ENCODE data around the gene TET3. TPM values are rescaled to one million over a fixed set of nuclear protein-coding genes. Genes with fewer than 3 reads are reported as not detected.
A peak's percentile ranks its signal among the peaks of the same experiment; 100 is the strongest.

Gene TET3
- total RNA-seq, 2 donors from 2014 or later: 23.5 to 26.3 TPM

DNA sequence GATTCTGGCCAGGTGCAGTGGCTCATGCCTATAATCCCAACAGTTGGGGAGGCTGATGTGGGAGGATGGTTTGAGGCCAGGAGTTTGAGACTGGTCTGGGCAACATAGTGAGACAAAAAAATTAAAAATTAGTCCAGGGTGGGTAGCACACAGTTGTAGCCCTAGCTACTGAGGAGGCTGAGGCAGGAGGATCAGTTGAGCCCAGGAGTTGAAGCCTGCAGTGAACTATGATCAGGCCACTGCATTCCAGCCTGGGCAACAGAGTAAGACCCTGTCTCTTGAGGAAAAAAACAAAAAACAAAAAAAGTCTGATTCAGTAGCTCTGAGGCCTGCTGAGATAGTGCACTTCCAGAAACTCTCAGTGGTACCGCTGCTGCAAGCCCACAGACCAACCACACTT is 7.9 kb upstream of the TET3 start:
- peaks cover 48% of the 10 kb centered on the region for H3K27me3 Mint-ChIP-seq (ENCODE audit: insufficient read depth)
- 90 to 100% methylated on average over 1 of the region's 1 CpG for WGBS, 2 experiments (ENCODE audit: insufficient coverage in 1 of 2, insufficient read length in 1 of 2)
- H3K4me3 Mint-ChIP-seq: no peak overlapping the region
- no peak overlapping the region for H3K27ac Mint-ChIP-seq
- TF ChIP-seq CTCF (conservative IDR thresholded peaks at IDR 0.05): no peak
- H3K4me1 Mint-ChIP-seq: peaks cover 12% of the 10 kb centered on the region
- no peaks in the 10 kb centered on the region for H3K9me3 Mint-ChIP-seq
- Histone ChIP-seq H3K9me3 (ENCODE audit: control insufficient read depth, low read length) (no peaks in the 10 kb centered on the region), H3K4me1 (ENCODE audit: control insufficient read depth, insufficient read depth, low read length) (no peaks in the 10 kb centered on the region), H3K9ac (ENCODE audit: extremely low read depth, low read length, poor library complexity, severe bottlenecking) (no peak overlapping the region), H3K36me3 (ENCODE audit: control insufficient read depth, insufficient read depth, low read length) (no peaks in the 10 kb centered on the region), H3K27me3 (ENCODE audit: control insufficient read depth, insufficient read depth, low read length, poor library complexity, severe bottlenecking) (no peaks in the 10 kb centered on the region), H3K27ac (ENCODE audit: low read depth, low read length) (no peak overlapping the region), H3K4me3 (ENCODE audit: low read length) (no peak overlapping the region)
- H3K36me3 Mint-ChIP-seq (ENCODE audit: low read depth): no peaks in the 10 kb centered on the region
- no peak for DNase-seq

- 99 to 100% methylated on average over 2 of the region's 2 CpGs for WGBS, 2 experiments (ENCODE audit: insufficient coverage in 1 of 2, insufficient read length in 1 of 2)
- Histone ChIP-seq H3K9me3 (ENCODE audit: control insufficient read depth, low read length) (no peaks in the 10 kb centered on the region), H3K9ac (ENCODE audit: extremely low read depth, low read length, poor library complexity, severe bottlenecking) (no peak overlapping the region), H3K4me1 (ENCODE audit: control insufficient read depth, insufficient read depth, low read length) (no peaks in the 10 kb centered on the region), H3K4me3 (ENCODE audit: low read length) (no peak overlapping the region), H3K27ac (ENCODE audit: low read depth, low read length) (no peak overlapping the region), H3K36me3 (ENCODE audit: control insufficient read depth, insufficient read depth, low read length) (no peaks in the 10 kb centered on the region), H3K27me3 (ENCODE audit: control insufficient read depth, insufficient read depth, low read length, poor library complexity, severe bottlenecking) (peaks cover under 1% of the 10 kb centered on the region)
- Mint-ChIP-seq H3K4me1 (peaks cover 16% of the 10 kb centered on the region), H3K4me3 (no peak overlapping the region), H3K27me3 (ENCODE audit: insufficient read depth) (peaks cover 54% of the 10 kb centered on the region), H3K9me3 (no peaks in the 10 kb centered on the region), H3K27ac (no peak overlapping the region), H3K36me3 (ENCODE audit: low read depth) (no peaks in the 10 kb centered on the region)
- DNase-seq: no peak
- TF ChIP-seq CTCF (conservative IDR thresholded peaks at IDR 0.05): no peak
Observed at GRCh38 chr2:73977466-73977865, 7.2 kb upstream of the TET3 start.

- Histone ChIP-seq H3K27ac (ENCODE audit: low read depth, low read length) (no peak overlapping the region), H3K36me3 (ENCODE audit: control insufficient read depth, insufficient read depth, low read length) (no peaks in the 10 kb centered on the region), H3K9ac (ENCODE audit: extremely low read depth, low read length, poor library complexity, severe bottlenecking) (no peak overlapping the region), H3K4me1 (ENCODE audit: control insufficient read depth, insufficient read depth, low read length) (peaks cover 6% of the 10 kb centered on the region), H3K27me3 (ENCODE audit: control insufficient read depth, insufficient read depth, low read length, poor library complexity, severe bottlenecking) (peaks cover 9% of the 10 kb centered on the region), H3K9me3 (ENCODE audit: control insufficient read depth, low read length) (no peaks in the 10 kb centered on the region), H3K4me3 (ENCODE audit: low read length) (no peak overlapping the region)
- H3K27ac Mint-ChIP-seq: no peak overlapping the region
- no peaks in the 10 kb centered on the region for H3K36me3 Mint-ChIP-seq (ENCODE audit: low read depth)
- peaks cover 64% of the 10 kb centered on the region for H3K27me3 Mint-ChIP-seq (ENCODE audit: insufficient read depth)
- H3K9me3 Mint-ChIP-seq: no peaks in the 10 kb centered on the region
- no peak overlapping the region for H3K4me3 Mint-ChIP-seq
- 71 to 75% methylated on average over 5 of the region's 5 CpGs for WGBS, 2 experiments (ENCODE audit: insufficient coverage in 1 of 2, insufficient read length in 1 of 2)
- TF ChIP-seq CTCF (conservative IDR thresholded peaks at IDR 0.05): no peak
- peak; percentile 82 for DNase-seq
- H3K4me1 Mint-ChIP-seq: peaks cover 23% of the 10 kb centered on the region
Observed at GRCh38 chr2:73979021-73979420, 5.7 kb upstream of the TET3 start.
